ENCODE results near the gene GAB1.

GAB1 gene

GRCh38 chr4:143336781-143337599 is at the start of gene GAB1:
Gene GAB1 (plus strand): TSS chr4:143336876. CDS start chr4:143337189, 313 bp downstream.
- in situ Hi-C loops (cut with MboI; ENCODE audit: low sequenced_read_pairs), result no loop called here

GRCh38 chr4:143287572-143287923 is 49.1 kb upstream of the GAB1 start:
- in situ Hi-C loops (cut with MboI; ENCODE audit: low sequenced_read_pairs), result no loop called here

GRCh38 chr4:143288171-143288570 is 48.5 kb upstream of the GAB1 start:
- in situ Hi-C loops (cut with MboI; ENCODE audit: low sequenced_read_pairs), result no loop called here

DNA sequence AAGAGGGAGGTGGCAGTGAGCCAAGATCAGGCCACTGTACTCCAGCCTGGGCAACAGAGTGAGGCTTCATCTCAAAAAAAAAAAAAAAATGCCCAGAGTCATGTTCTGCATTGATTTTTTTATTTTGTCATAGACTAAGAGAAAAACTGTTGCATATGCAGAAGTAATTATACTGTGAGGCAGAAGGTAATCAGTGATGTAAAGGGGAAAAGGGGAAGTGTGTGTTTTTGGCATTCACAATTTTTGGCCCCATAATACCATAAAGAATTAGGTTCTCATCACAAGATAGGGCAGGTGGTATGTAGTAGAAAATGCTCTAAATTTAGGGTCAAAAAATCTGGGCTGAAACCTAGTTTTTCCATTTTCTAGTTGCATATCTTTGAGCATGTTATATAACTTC is 47.3 kb upstream of the GAB1 start:
- in situ Hi-C loops (cut with MboI; ENCODE audit: low sequenced_read_pairs), result no loop called here

GRCh38 chr4:143291314-143291713 is 45.4 kb upstream of the GAB1 start:
- in situ Hi-C loops (cut with MboI; ENCODE audit: low sequenced_read_pairs), result no loop called here

DNA sequence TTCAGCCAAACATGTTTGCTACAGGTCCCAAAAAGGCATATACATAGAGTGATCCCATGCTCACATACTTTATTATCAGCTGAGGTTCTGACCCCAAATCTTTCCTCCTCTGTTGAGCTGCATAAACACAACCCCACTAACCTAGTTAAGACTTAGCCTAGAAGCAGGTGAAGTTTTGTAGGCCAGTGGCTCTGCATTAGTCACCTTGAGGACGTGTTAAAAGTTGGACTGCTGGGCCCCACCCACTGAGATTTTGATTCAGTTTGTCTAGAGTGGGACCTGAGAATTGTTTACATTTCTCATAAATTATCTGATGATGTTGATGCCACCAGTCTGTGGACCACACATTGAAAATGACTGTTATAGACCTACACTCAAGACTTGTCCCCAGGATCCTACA is 43.8 kb upstream of the GAB1 start:
- in situ Hi-C loops (cut with MboI; ENCODE audit: low sequenced_read_pairs), result no loop called here

DNA sequence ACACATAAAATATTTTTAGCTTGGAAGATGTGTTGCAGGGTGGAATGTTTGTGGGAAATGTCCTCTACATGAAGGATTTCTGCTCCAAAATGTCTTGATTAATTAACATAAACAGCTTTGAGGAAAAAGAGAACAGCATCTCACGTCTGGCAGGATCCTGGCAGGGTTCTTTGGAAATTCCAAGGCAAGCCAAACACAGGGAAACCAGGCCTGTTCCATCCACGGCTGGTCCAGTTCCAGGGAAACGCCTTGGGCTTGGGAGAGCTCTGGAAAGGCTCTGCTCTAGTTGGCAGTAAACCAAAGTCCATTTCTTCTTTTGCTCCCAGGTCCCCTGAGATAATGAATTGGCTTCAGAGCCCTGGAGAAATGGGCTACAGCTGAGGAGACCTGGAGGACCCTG is 42.4 kb upstream of the GAB1 start:
- in situ Hi-C loops (cut with MboI; ENCODE audit: low sequenced_read_pairs), result no loop called here

- in situ Hi-C loops (cut with MboI; ENCODE audit: low sequenced_read_pairs), result no loop called here
These were observed 41.9 kb upstream of the GAB1 start for GRCh38 chr4:143294710-143295275.

- in situ Hi-C loops (cut with MboI; ENCODE audit: low sequenced_read_pairs), result no loop called here
These were observed 40.1 kb upstream of the GAB1 start for GRCh38 chr4:143296397-143297067.

DNA sequence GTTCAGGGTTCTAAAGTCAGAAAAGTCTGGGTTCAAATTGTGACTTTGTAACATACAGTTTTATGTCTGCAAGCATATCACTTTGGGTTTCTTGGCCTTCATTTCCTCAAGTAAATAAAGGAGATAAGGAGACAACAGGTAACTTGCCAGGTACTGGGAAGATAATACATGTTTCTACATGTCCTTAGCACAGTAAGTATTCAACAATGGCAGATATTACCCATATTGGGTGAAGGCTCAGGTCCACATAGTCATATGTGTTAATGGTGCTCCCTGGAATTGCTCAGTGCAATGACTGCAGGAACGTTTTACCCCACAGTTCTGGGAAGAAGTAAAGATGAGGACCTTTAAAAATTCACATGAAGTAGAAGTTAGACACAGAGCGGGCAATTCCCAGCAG is 35.8 kb upstream of the GAB1 start:
- in situ Hi-C loops (cut with MboI; ENCODE audit: low sequenced_read_pairs), result no loop called here

DNA sequence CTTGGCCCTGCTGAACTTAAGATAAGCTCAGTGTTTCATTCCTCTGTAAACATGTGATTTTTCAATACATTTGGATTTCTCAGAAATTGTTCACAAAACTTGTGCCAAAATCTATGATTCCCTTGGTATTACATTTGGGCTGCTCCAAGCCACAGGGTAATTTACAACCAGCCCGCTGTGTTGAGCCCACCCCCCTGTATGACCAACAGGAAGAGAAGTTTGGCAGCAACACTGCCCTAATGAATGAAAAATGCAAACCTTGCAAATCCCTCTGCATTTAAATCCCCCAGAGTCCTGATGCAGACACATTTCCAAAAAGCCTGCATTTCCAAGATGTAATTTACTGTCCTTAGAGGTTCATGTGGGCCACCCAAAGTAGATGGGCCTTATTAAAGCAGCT is 34.1 kb upstream of the GAB1 start:
- in situ Hi-C loops (cut with MboI; ENCODE audit: low sequenced_read_pairs), result no loop called here

- in situ Hi-C loops (cut with MboI; ENCODE audit: low sequenced_read_pairs), result no loop called here
These were observed 29.9 kb upstream of the GAB1 start for GRCh38 chr4:143306788-143307187.

DNA sequence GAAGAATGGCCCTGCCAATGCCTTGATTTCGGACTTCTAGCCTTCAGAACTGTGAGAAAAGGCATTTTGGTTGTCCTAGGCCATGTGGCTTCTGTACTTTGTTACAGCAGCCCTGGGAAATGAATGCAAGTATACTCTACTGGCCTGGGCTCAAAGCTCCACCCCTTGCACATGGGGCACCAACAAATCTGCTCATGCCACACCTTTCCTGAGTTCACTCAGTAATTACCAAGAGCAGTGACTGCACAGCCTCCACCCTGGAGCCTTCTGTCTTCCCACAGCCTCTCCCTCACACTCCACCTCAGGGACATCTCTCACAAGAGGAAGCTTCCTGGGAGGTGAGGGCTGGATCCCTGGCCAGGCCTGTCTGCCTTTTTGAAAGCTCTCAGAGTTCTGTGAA is 29.1 kb upstream of the GAB1 start:
- in situ Hi-C loops (cut with MboI; ENCODE audit: low sequenced_read_pairs), result no loop called here

GRCh38 chr4:143308377-143308776 is 28.3 kb upstream of the GAB1 start:
- in situ Hi-C loops (cut with MboI; ENCODE audit: low sequenced_read_pairs), result no loop called here

DNA sequence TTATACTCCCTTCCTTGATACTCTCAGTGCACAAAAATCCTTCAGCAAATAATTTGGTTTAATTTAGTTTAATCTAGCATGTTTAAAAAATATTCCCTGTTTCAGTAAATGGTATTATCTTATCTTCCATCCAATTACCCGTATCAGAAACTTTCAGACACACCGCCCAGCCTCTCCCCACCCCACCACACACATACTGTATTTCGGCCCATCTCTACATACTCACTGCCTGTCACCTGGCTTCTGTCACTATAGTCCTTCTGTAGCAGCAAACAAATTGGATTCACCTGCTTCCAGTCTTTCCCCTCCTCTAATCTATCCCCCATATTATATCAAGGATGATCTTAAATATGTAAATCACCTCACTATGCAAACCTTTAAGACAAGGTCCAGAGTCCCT is 24.8 kb upstream of the GAB1 start:
- in situ Hi-C loops (cut with MboI; ENCODE audit: low sequenced_read_pairs), result no loop called here

GRCh38 chr4:143313521-143313920 is 23.2 kb upstream of the GAB1 start:
- in situ Hi-C loops (cut with MboI; ENCODE audit: low sequenced_read_pairs), result no loop called here

- in situ Hi-C loops (cut with MboI; ENCODE audit: low sequenced_read_pairs), result no loop called here
These were observed 22.7 kb upstream of the GAB1 start for GRCh38 chr4:143313996-143314395.

DNA sequence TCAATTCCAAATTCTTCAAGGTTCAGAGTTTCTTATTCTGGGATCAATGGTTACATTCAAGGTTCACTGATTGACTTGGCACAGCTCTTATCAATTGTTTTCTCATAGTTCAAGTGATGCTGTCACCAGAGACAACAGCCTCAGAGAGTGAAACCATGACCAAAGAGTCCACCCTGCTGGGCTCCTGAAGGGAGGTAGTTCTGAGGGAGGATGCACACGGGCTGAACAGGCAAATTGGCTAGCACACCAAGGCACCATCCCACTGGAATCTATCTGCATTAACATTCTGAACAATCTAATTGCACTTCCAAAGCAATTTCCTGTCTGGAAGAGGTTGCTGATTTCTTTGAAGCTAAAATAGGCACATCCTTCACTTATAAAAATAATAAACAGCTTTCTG is 16.6 kb upstream of the GAB1 start:
- in situ Hi-C loops (cut with MboI; ENCODE audit: low sequenced_read_pairs), result no loop called here

DNA sequence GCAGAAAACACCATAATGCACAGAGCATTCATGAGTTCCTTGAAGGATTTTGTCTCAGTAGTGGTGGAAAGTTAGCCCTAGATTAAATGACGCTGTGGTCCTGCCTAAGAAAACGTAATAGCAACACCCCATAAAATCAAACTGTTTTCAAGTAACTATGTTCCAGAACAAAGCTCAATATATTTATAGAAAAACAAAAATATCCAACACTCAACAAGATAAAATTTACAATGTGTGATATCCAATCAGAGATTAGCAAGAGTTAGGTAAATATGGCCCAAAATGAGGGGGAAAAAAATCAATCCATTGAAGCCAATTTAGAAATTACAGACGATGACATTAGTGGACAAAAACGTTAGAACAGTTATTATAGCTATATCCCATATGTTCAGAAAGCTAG is 9.9 kb upstream of the GAB1 start:
- in situ Hi-C loops (cut with MboI; ENCODE audit: low sequenced_read_pairs), result no loop called here

DNA sequence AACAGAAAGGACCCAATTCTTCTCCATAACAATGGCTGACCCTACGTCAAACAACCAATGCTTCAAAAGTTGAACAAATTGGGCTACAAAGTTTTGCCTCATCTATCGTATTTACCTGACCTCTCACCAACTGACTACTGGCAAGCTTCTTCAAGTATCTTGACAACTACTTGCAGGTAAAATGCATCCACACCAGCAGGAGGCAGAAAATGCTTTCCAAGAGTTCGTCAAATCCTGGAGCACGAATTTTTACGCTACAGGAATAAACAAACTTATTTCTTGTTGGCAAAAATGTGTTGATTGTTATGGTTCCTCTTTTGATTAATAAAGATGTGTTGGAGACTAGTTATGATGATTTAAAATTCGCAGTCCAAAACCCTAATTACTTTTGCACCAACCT is 6.7 kb upstream of the GAB1 start:
- in situ Hi-C loops (cut with MboI; ENCODE audit: low sequenced_read_pairs), result no loop called here

- in situ Hi-C loops (cut with MboI; ENCODE audit: low sequenced_read_pairs), result no loop called here
These were observed 496 bp upstream of the GAB1 start for GRCh38 chr4:143335979-143336780.
